Endometrial microvascular endothelial cells (primary cell): ENCODE data around the gene F2RL3. TPM values are rescaled to one million over a fixed set of nuclear protein-coding genes. Genes with fewer than 3 reads are reported as not detected.

Experiments
- in situ Hi-C: cut with HindIII; loops from 2 replicates; pipeline ENCODE4 v1.10.0; 2017; ENCODE audit warnings: low sequenced_read_pairs, low pct_unique_long_range_greater_than_20kb; ENCODE audit errors: inconsistent ontology term
- total RNA-seq: library from RNA; depleted of rRNA; stranded (reverse); fragments of >200 nt; gene quantifications from one replicate; pipeline ENCODE4 v1.2.3, GENCODE V29; 2015; ENCODE audit errors: inconsistent ontology term

The F2RL3 gene
- total RNA-seq, 1 donor from 2014 or later: not detected

GRCh38 chr19:16940626-16941025 is 51.8 kb downstream of the F2RL3 start:
- in situ Hi-C loops: no loop called here

Other genes starting within 250 kb of the F2RL3 start
- 114 TPM for gene SMIM7, start 228.9 kb upstream of the F2RL3 start, total RNA-seq
- gene TMEM38A, start 227.9 kb upstream of the F2RL3 start, total RNA-seq: not detected
- gene NWD1, start 169.2 kb upstream of the F2RL3 start, total RNA-seq: not detected
- gene SIN3B, start 59.6 kb upstream of the F2RL3 start, total RNA-seq: 23.3 TPM
- 0.46 TPM for gene CPAMD8, start 137.8 kb downstream of the F2RL3 start, total RNA-seq
- 14.2 TPM for gene HAUS8, start 186.5 kb downstream of the F2RL3 start, total RNA-seq
- gene MYO9B, start 186.8 kb downstream of the F2RL3 start, total RNA-seq: 60.7 TPM